ENCODE results near the gene TRIP12. TPM values are rescaled to one million over a fixed set of nuclear protein-coding genes. Genes with fewer than 3 reads are reported as not detected.

Gene TRIP12
- total RNA-seq, 1 donor = 335 TPM

DNA sequence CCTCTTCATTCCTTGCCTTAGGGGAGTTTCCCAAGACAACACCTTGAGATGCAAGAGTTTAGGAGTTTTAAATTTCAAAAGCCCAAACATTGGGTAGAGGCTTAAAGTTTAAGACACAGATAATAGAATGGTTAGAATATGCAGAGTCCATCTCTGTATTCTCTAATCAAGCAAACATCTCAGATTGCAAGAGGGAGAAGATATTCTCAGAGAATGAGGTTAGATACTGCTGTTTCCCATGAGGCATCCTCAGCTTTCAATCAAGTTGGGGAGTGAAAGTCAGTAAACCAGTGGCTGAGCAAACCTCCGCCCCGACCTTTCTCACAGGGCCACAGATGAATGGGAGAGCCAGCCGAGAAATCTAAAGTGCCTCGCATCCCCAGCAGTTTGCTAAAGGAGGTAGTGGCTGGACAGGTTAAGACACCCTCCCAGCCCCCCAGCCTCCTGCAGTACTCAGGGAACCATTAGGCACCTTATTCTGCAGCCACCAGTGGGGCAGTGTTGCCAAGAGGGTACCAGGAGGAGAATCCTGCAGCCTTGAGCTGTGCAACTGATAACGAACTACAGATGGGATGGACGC is 30.5 kb upstream of the TRIP12 start:
- H3K4me3 ChIP-seq (ENCODE audit: low read depth, low read length) = no peak overlapping the region
- no peak for TF ChIP-seq CTCF (IDR thresholded peaks at IDR 0.05; ENCODE audit: insufficient read depth, low read depth, low read length)
- DNase-seq (ENCODE audit: low read depth) = no peak

DNA sequence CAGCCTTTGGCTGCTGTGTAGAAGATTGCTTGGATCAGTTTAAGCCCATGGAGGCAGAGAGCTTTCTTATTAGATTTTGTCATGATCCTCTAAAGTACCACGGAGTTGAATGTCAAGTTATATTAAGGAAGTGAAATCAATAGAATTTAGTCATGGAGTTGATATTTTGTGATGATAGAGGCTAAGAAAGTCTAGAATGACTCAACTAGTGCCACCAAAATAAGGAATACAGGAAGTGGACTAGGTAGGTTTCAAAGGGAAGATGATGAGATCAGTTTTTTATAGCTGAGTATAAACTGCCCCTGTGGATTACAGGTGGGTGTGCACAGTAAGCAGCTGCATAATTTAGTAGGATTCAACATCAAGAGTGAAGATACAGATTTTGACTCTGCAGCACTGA is 25.7 kb upstream of the TRIP12 start:
- no peak for TF ChIP-seq CTCF (IDR thresholded peaks at IDR 0.05; ENCODE audit: insufficient read depth, low read depth, low read length)
- no peak for DNase-seq (ENCODE audit: low read depth)
- H3K4me3 ChIP-seq (ENCODE audit: low read depth, low read length) = no peak overlapping the region

GRCh38 chr2:229945975-229946374 is 24.2 kb upstream of the TRIP12 start:
- DNase-seq (ENCODE audit: low read depth) = no peak
- TF ChIP-seq CTCF (IDR thresholded peaks at IDR 0.05; ENCODE audit: insufficient read depth, low read depth, low read length) = no peak
- no peak overlapping the region for H3K4me3 ChIP-seq (ENCODE audit: low read depth, low read length)

- DNase-seq (ENCODE audit: low read depth) = no peak
- TF ChIP-seq CTCF (IDR thresholded peaks at IDR 0.05; ENCODE audit: insufficient read depth, low read depth, low read length) = no peak
- H3K4me3 ChIP-seq (ENCODE audit: low read depth, low read length) = no peak overlapping the region
Observed at GRCh38 chr2:229943770-229944449, 22.1 kb upstream of the TRIP12 start.

- no peak for DNase-seq (ENCODE audit: low read depth)
- no peak for TF ChIP-seq CTCF (IDR thresholded peaks at IDR 0.05; ENCODE audit: insufficient read depth, low read depth, low read length)
- no peak overlapping the region for H3K4me3 ChIP-seq (ENCODE audit: low read depth, low read length)
Observed at GRCh38 chr2:229943171-229943570, 21.4 kb upstream of the TRIP12 start.

DNA sequence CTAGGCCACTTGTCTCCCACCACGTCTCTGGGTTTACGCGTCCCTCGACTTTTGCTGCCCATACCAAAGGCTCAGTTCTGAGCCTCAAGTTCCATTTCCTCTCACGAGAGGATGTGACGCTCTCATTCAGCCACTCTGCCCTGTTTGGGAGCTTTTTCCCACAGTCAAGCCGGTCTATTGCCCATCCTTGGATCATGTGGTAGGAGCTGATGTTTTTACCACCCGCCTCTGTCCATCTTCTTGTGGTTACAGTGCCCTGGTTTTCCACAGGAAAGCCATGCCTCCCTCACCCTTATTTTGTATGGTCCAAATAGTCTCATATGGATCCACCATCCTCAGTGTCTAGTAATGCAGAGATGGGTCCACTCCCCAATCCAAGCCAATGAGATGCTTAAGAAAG is 20.9 kb upstream of the TRIP12 start:
- H3K4me3 ChIP-seq (ENCODE audit: low read depth, low read length) = no peak overlapping the region
- no peak for DNase-seq (ENCODE audit: low read depth)

More for the DNA sequence above, 20.9 kb upstream of the TRIP12 start:
- no peak for TF ChIP-seq CTCF (IDR thresholded peaks at IDR 0.05; ENCODE audit: insufficient read depth, low read depth, low read length)
